Stimulated activated CD8-positive, alpha-beta memory T cell treated with anti-CD3 and anti-CD28 coated beads, Interleukin-7, amount 100 ng/mL, for 48 hours (primary cell): ENCODE data around the gene GPBP1L1.
"Not testable (repeated sequence)": the region's sequence is repeated elsewhere in the genome, so short reads cannot be mapped to it uniquely, and the experiment has no call there.

ENCODE experiments used
- DNase-seq, 2 donors: peaks; one replicate each; pipeline ENCODE4 v3.0.0-alpha.2; 2020; ENCODE audit warnings: low read depth in 1 of 2; ENCODE audit errors: extremely low read depth in 1 of 2

Gene GPBP1L1

GRCh38 chr1:45604239-45604638, 82.1 kb downstream of the GPBP1L1 start:
- DNase-seq, result no peak

- DNase-seq, result not testable (repeated sequence)
Observed at GRCh38 chr1:45596765-45597164, 89.6 kb downstream of the GPBP1L1 start.

DNA sequence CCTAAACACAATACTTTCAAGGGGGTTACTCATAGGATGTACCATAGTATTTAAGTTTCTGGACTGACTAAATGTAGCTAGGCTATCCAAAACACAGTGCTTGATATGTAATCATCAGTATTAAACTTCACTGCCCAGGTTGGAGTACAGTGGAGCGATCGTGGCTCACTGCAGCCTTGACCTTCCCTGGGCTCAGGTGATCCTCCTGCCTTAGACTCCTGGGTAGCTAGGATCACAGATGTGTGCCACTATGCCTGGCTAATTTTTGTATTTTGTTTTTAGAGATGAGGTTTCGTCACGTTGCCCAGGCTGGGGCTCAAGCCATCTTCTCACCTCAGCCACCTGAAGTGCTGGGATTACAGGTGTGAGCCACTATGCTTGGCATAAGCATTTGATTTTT, 91.9 kb downstream of the GPBP1L1 start:
- no peak for DNase-seq

DNA sequence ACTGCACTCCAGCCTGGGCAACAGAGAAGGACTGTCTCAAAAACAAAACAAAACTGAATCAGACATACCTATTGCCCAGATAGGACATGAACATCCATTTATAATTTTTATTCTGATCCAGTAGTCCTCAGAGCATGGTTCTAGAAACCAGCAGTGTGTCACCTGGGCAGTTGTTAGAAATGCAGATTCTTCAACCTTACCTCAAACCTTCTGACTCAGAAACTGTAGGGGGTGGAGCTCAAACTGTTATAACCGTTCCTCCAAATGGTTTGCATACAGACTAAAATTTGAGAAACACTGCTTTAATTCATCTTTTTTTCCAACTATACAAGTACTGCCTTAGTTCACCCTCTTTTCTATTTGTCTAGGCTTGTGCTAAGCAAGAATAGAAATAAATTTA, 96.5 kb downstream of the GPBP1L1 start:
- no peak for DNase-seq

DNA sequence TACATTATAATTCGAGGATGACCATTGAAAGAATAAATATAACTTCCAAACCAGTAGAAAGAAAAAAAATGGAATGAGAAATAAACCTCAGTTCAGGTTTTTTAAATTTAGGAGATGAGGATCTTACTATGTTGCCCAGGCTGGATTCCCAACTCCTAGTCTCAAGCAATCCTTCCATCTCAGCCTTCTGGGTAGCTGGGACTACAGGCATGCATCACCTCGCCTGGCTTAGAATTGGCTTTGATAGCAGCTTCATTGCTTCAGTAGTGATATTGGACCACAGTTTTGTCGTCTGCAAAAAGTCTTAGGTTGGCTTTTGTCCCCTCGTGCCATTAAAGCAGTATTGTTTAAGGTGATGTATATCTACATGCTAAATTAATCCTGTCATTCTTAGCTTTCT, 99.6 kb downstream of the GPBP1L1 start:
- no peak for DNase-seq

DNA sequence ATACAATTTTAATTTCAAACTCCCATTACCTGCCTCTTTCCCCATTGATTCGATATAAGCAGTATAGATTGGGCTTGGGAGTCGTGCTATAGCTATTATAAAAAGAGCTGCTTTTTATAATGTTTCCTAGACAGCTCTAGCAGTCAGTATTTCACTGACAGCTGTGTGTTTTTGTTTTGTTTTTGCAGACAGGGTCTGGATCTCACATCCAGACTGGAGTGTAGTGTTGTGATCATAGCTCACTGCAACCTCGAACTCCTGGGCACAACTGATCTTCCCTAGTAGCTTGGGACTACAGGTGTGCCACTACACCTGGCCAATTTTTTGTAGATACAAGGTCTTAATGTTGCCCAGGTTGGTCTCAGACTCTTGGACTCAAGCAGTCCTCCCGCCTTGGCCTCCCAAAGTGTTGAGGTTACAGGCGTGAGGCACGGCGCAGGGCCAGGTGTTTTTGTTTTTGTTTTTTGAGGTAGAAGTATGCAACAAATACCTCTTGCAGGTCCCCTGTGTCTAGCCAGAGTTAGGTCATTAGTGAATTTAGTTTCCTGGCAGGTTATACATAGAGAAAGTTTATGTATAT, 100.7 kb downstream of the GPBP1L1 start:
- no peak for DNase-seq

DNA sequence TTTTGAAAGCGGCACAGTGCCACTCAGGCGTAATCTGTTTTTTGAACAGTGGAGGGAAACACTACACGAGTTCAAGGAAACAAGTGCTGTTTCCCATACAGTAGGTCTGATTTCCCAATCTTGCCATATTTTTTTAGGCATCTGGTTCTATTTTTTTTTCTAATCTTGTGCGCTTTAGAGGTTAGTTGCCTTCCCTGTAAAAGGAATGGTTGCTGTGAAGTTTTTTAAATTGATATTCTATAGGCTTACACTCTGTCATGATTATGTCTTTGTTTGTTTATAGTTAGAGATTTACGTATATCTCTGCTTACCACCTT, 101.3 kb downstream of the GPBP1L1 start:
- no peak for DNase-seq

GRCh38 chr1:45584351-45585109, 101.8 kb downstream of the GPBP1L1 start:
- DNase-seq, result peak; percentile 72 to 74

DNA sequence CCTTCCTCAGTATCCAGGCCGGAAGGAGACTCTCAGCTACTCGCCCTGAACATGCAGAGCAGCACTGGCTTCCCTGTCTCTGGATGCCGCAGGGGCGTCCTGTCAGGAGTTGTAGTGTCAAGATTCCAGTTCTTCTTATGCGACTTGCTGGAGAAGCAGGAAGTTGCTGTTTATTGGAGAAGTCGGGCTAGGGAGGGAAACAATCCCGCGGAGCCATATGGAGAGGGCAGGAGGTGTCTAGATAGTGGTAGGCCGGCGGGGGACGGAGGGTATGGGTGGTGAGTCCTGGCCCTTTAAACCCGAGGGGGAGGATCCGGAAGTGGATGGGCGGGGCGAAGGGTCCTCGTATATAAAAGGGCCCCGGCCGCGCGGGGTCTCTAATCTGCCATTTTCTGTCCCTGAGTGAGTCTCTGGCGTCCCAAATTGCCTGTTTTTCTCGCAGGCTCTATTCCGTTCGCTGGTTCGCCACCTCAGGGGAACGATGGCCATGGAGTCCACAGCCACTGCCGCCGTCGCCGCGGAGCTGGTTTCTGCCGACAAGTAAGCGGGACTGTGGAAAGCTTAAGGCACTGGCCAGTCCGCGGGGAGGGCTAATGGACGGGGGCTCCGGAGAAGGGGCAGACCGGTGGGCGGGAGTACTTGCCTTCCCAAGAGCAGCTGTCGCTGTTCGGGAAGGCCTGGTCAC, 102.5 kb downstream of the GPBP1L1 start, which contains the start of gene NASP:
Gene NASP, plus strand, starts transcription at position 376 of the 685 bp plus-strand sequence. Its CDS starts 106 bp downstream, at position 482.
- peak; percentile 78 to 80 for DNase-seq

GRCh38 chr1:45583264-45583665, 103.1 kb downstream of the GPBP1L1 start:
- DNase-seq, result peak; percentile 87 to 93
